HG02884 (cell line): Measurements from ENCODE around the gene DNAJB8.

Source experiments
- ATAC-seq: cut with Tn5 transposase; IDR thresholded peaks from one replicate; pipeline ENCODE4 v1.9.1; 2021; ENCODE audit warnings: mild to moderate bottlenecking, moderate library complexity; ENCODE audit not compliant: unreplicated experiment

The DNAJB8 gene

DNA sequence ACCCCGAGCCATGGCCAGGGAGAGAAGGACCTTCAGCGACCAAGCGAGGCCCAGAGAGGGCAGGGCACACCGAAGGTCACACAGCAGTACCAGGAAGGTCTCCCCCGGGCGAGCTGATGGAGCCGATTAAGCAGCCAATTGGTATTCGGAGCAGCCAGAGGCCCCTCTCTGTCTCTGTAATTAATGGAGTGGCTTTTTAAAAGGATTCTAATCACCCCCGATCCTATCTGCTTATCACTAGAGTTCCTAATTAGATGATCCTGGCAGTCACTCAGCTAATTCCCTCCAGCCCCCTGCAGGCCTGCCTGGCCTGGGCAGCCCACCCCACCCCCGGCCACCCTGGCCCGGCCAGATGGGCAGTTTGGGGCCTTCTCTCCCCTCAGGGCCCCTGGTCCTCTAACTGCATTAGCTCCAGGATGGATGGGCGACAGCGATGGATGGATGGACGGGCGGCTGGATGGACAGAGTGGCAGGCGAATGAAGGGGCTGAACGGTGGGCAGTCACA, 1.6 kb upstream of the DNAJB8 start:
- ATAC-seq, result no peak

- no peak for ATAC-seq
Measured at GRCh38 chr3:128464702-128465101, 2.0 kb downstream of the DNAJB8 start.

GRCh38 chr3:128464188-128464587, 2.5 kb downstream of the DNAJB8 start:
- ATAC-seq, result no peak

DNA sequence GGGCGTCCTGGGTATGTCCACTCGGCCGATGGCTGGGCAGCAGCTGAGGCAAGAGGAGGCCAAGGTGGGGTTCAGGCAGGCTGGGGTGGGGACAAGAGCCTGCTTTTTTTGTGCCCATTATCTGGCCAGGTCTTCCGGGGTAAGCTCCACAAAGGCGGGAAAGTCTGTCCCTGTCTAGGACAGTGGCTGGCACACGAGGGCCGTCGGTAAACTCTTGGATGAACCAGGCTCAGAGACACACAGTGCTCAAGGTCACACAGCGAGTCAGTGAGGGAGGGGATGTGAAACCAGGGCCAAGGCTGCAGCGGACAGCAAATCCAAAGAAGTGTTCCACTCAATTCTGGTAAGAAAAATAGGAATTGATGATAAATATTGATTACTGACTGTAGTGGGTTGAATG, 2.9 kb downstream of the DNAJB8 start:
- no peak for ATAC-seq

DNA sequence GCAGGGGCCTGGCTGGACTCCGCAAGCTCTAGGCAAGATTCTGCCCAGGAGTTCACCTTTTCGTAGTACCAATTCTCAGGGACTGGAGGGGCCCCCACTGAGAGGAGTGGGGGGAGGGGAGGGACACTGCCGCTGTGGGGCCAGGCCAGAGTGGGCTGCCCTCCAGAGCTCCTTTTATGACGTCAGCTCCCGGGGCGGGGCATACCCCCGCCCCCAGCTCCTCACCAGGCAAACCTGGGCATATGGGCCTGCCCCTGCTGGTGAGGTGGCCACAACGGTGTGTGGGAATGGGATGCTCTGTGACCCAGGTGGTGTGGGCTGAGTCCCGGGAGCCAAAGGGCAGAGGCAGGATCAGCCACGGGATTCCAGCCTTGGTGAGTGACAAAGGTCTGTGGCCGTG, 3.3 kb downstream of the DNAJB8 start:
- no peak for ATAC-seq

DNA sequence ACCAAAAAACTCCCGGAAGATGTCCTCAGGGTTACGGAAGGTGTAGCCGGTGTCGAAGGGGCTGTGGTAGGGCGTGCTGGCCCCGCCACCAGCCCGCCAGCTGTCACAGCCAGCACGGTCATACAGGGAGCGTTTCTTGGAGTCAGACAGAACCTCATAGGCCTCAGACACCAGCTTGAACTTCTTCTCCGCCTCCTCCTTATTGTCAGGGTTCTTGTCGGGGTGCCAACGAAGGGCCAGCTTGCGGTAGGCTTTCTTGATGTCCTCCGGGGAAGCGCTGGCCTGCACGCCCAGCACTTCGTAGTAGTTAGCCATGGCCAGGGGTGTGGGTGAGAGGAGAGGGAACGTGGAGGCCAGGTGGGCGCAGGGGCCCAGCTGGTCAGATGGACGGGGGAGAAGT, 3.8 kb downstream of the DNAJB8 start:
- ATAC-seq, result no peak

DNA sequence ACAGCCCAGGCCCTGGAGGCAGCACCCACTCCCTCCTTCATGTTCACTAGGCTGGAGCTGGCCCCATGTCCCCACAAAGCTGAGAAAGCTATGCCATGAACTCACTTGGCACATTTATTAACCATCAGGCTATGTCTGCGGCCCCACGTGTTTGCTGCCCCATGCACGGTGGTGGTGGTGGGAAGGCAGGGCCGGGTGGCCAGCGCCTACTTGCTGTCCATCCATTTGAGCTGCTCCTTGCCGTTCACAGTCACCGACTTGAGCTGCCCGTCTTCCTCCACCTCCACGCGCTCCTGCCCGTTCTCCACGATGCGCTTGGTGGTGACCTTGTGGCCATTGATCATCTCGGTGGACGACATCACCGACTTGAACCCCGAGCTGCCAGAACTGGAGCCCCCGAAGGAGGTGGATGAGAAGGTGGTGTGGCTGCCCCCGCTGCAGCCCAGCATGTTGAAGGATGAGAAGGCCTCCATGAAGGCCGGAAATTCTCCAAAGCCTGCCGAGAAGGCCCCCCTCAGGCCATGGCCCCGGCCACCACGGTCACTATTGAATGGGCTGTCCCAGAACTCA, 4.3 kb downstream of the DNAJB8 start:
- no peak for ATAC-seq

DNA sequence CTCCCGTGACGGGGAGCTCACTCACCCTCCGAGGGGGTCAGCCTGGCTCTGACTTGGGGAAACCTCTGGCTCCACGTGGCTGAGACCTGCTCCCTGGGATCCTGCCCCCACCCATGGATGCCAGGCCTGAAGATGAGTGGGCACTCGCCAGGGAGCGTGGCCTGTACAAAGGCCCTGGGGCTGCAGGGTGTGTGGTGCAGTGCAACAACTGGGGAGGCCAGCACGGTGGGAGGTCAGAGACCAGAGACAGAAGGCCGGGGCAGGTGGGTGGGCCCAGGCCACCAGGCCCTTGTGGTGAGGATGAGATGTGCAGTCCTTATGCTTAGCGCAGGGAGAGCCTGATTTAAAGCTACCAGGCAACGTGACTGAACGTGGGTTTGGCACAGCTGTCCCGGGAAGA, 5.0 kb downstream of the DNAJB8 start:
- no peak for ATAC-seq

DNA sequence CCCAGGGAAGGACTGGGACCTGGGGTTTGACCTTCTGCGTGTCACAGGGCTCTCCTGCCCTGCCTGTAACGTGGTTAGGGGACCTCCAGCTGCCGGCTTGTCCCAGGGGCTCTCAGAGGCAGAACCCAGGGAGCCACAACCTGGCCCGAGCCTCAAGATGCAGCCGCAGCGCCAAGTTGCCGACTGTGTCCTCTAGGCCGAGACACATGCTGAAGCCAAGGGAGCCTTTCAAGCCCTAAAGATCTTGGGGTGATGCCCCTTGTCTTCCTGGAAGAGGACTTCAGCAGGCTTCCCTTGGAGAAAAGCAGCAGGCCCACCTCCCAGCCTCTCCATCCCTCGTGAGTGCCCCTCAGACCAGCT, 7.2 kb downstream of the DNAJB8 start:
- no peak for ATAC-seq

DNA sequence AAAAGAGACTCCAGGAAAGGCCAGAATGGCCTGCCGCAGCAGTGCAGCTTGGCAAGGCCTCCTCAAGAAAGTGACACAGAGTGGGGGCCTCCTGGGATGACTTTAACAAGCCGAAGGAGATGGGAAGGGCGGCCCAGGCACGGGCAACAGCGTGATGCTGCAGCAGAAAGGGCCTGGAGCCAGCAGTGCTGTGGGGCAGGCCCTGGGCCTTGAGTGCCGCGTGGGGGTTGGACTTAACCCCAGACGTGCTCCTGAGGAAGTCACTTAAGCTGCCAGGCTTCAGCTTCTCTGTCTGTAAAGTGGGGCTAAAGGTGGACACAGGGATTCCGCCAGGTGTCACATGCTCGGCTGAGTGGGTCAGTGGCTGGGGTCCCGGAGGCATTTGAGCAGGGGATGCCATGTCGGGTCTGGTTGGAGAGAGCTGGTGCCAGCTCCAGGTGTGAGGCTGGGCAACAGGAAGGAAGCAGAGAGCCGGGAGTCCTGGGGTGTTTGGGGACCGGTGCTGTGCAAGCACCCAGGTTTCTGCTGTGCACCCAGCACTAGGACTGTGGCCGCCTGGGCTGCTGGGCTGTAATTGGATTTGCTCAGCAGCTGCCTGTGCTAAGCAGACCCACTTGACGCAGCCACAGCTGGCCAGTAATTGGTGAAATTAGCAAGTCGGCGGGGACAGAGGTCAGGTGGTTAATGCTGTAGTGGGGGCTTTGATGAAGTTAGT, 7.8 kb downstream of the DNAJB8 start:
- ATAC-seq, result no peak

GRCh38 chr3:128457937-128458336, 8.8 kb downstream of the DNAJB8 start:
- ATAC-seq, result no peak

DNA sequence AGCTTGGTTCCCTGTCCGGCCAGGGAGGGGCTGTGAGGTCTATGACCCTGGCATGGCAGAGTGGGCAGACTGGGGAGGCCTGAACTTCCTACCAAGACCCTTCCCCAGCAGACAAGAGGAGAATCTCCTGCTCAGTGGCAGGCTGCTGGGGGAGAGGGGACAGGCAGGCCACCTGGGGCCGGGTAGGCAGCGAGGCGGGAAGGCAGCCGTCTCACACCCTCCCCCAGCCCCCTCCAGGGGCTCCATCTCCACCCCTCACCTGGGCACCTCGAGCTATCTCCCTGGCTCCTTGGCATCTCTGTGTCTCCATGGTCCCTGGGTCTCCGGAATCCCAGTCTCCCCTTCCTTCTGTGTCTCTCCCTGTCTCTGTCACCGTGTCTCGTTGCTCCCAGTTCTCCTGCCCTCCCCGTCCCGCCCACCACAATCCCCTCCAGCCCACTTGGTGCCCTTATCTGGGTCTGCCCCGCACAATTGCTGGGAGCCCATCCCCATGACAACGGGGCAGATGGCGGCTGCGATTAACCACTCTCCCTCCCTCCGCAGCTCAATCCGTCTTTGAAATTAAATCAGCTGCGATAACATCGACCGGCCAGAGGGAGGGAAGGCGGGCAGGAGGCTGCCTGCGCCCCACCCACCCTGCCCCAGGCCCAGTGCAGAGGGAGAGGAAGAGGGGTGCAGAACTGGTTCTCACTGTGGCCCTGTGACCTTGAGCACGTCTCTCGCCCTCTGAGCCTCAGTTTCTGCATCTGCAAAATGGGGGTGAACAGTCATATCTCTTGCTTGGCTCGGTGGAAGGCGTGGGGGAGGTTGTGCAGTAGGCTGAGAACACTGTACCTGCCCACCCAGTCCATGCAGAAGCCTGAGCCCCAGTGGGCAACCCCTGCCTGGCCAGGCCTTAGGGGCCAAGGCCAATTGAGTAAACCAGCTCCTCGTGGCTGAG, 9.6 kb downstream of the DNAJB8 start:
- ATAC-seq, result no peak

- no peak for ATAC-seq
Measured at GRCh38 chr3:128455786-128456748, 10.6 kb downstream of the DNAJB8 start.

GRCh38 chr3:128455116-128455515, 11.6 kb downstream of the DNAJB8 start:
- ATAC-seq, result no peak

DNA sequence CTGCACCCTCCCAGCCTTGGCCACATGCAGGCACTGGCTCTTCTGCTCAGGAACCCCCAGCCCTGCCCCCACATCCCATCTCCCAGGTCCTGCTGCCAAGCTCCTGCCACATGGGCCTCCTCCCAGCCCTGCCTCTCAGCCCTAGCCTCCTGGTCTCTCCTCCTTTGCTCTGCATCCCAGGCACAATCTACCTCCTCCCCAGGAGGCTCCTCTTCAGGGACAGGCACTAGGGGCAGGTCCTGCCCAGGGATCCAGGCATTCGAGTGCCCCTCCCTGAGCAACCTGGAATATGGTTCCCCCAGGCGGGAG, 12.4 kb downstream of the DNAJB8 start:
- ATAC-seq, result no peak

DNA sequence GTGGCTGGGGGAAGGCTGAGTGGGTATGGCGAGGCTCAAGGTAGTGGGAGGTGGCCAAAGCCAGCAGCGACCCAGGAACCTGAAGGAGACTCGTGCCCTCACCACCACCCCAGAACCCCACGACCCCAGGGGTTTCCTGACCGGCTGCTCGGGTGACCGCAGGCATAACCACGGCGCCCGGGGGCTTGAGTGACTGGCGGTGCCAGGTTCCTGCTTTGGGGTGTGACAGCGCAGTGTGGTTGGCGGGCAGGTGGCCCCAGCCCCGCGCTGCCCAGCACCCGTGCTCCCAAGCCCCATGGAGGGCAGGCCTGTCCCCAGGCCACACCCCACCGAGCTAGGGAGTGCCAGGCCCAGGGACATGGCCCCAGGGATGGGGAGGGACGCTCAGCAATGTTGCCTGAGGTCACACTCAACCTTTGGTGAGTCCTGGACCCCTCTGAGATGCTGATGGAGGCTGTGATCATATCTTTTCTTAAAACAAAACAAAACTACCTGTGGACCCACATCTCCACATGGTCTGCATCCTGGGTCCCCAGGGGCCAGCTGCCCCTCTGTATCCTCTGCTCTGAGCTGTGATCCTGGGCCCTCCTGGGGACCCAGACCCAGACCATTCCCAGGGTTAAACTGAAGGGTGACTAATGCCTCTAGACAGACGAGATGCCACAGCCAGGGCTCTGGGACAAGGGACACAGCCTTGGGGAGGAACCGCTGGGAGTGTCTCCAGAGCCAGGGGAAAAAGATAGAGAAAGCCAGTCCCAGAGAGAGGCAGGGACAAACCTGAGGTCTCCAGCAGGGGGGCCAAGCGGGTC, 13.0 kb downstream of the DNAJB8 start:
- no peak for ATAC-seq

DNA sequence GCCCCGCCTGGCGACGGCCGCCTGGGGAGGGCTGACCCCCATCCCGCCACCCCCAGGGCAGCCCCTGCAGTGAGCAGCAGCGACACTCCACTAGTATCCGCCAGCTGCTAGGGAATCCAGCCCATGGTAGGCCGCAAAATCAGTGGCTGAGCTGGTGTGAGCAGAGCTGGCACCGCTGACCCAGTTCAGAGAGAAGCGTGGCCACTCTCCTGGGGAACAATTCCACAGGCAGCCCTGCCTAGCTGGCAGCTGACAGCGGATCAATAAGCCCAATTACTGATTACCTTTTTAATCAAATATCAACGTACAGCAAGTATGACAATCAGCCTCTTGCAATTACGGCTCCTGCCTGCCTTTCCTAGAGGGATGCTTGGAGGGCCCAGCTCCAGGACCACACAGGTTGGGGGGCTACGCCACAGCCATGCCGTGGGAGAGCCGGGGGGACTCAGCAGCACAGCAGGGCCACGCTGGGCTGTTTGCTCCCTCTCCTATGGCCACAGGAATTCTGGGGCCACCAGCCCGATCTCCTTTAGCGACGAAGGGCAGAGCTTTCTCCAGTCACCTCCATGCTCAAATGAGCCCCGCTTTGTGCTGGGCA, 13.9 kb downstream of the DNAJB8 start:
- no peak for ATAC-seq

DNA sequence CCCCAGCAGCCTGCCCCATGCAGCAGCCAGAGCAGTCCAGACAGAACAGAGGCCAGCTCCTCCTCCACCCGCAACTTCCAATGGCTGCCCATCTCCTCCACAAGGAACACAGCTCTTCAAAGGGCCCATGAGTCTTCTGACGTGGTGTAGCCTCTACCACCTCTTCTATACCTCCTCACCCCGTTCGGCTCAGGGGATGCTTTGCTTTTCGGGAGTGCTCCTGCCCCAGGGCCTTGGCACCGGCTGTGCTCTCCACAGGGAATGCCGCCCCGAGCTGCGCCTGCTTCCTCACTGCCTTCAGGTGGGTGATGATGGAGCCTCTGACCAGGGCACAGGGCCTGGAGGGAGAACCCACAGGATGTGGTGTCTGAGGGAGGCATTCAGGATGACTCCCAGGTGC, 14.6 kb downstream of the DNAJB8 start:
- ATAC-seq, result no peak

DNA sequence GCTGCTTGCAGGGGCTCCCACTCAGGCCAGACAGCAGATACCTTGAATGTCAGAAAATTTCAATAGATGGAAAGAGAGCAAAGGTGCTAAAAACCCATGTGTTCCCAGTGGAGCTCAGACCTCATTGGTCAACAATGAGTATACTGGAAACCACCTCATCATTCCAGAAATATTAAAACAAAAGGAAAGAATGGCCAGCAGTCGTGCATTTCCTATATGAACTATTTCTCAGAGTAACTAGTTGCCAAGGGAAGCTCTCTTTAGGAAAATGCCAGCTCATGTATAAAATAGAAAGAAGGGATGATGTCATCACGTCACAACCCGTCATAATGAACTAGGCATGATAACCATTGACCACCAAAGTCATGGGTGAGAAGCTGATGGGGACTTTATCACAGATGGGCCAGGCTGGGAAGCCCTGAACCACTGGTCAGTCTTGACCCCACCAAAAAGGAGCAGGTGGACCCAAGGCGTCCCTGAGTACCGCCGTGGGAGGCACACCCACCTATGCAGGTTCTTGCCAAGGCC, 17.5 kb downstream of the DNAJB8 start:
- no peak for ATAC-seq
